Stimulated activated CD8-positive, alpha-beta memory T cell treated with anti-CD3 and anti-CD28 coated beads, Interleukin-15, amount 100 ng/mL, for 48 hours (primary cell): ENCODE measurements around the gene RBP5.

Experiments used
- DNase-seq, 2 donors: peaks; one replicate each; pipeline ENCODE4 v3.0.0-alpha.2; 2020; ENCODE audit warnings: low read depth in 2 of 2

RBP5 gene

GRCh38 chr12:7073946-7074345, 54.7 kb downstream of the RBP5 start:
- no peak for DNase-seq
